ENCODE measurements around the gene STARD5. TPM values are rescaled to one million over a fixed set of nuclear protein-coding genes. Genes with fewer than 3 reads are reported as not detected.

STARD5 gene
- total RNA-seq, 4 donors from 2014 or later: 4.9 to 7.1 (median 6.1) TPM

DNA sequence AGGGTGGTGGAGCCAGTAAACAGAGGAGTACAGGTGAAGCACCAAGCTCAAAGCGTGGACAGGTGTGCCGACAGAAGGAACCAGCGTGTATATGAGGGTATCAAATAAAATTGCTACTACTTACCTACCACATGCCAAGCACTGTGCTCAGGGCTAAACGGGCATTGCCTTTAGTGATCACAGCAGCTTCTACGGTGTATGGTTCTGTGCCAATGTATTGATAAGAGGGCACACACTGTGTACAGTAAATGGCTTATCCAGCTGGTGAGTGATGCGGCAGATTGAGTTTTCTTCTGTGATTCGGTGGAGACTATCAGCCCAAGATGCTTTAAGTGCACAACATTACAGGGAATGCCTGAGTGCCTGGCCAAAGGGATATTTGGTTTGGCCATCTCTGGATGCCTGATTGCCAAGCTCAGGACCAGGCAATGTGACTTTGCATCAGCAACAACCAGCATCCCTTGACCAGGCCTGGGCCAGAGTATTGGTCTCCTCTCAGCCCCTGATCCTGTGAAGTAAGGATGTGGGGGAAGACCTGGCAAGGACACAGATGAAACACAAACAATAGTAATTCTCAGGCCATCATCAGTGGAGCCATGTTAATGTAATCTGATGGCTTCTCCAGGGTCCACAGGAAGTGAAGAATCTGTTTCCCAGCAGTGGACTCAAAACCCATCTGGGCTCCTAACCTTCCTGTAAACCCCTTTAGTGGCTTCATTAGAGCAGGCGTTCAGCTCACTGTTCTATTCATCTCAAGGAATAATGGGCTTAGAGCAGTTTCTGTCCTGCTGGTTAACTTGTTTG, 14.1 kb downstream of the STARD5 start:
- Histone ChIP-seq H3K27me3 (no peaks in the 10 kb centered on the region), H3K9me3 (no peaks in the 10 kb centered on the region), H3K36me3 (peaks cover 0 to 78% (median 11%) of the 10 kb centered on the region in 3 donors), H3K4me1 (peaks cover 0 to 31% (median 18%) of the 10 kb centered on the region in 4 donors), H3K4me3 (no peak overlapping the region), H3K27ac (peak overlapping the region in 1 of 4 donors; percentile 37)
- peak in 1 of 2 donors; percentile 8 for TF ChIP-seq EP300 (IDR thresholded peaks at IDR 0.05)
- TF ChIP-seq, protein P1, sequence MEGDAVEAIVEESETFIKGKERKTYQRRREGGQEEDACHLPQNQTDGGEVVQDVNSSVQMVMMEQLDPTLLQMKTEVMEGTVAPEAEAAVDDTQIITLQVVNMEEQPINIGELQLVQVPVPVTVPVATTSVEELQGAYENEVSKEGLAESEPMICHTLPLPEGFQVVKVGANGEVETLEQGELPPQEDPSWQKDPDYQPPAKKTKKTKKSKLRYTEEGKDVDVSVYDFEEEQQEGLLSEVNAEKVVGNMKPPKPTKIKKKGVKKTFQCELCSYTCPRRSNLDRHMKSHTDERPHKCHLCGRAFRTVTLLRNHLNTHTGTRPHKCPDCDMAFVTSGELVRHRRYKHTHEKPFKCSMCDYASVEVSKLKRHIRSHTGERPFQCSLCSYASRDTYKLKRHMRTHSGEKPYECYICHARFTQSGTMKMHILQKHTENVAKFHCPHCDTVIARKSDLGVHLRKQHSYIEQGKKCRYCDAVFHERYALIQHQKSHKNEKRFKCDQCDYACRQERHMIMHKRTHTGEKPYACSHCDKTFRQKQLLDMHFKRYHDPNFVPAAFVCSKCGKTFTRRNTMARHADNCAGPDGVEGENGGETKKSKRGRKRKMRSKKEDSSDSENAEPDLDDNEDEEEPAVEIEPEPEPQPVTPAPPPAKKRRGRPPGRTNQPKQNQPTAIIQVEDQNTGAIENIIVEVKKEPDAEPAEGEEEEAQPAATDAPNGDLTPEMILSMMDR (IDR thresholded peaks at IDR 0.05): no peak
- no peak for TF ChIP-seq POLR2A (IDR thresholded peaks at IDR 0.05)
- no peak for DNase-seq (ENCODE audit: low spot score in 2 of 2)
- WGBS, 2 donors: 90 to 94% methylated on average over 8 of the region's 8 CpGs

DNA sequence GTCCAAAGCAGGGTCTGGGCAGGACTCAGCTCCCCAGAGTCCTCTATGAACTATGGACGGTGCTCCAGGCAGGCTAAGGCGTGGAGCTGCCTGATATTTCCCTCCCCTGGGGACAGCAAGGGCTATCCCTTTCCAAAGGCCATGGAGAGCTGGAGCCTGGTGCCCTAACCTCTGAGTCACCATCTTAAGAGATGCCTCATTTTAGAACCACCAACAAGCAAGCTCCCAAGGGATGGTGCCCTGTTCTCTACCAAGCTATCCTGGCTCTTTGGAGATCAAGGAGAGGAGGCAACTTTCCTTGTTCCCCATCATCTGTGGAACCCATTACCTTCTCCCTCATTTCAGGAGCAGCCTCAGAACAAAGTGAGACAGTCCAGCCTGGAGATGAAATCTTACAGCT, 15.7 kb downstream of the STARD5 start:
- DNase-seq (ENCODE audit: low spot score in 2 of 2): no peak
- Histone ChIP-seq H3K36me3 (peaks cover 0 to 75% (median 11%) of the 10 kb centered on the region in 3 donors), H3K4me1 (peaks cover 0 to 43% (median 30%) of the 10 kb centered on the region in 4 donors), H3K4me3 (no peak overlapping the region), H3K27me3 (no peaks in the 10 kb centered on the region), H3K9me3 (no peaks in the 10 kb centered on the region), H3K27ac (peak overlapping the region in 1 of 4 donors; percentile 18)
- TF ChIP-seq EP300 (IDR thresholded peaks at IDR 0.05) (no peak), POLR2A (IDR thresholded peaks at IDR 0.05) (no peak)
- TF ChIP-seq, protein P1 (IDR thresholded peaks at IDR 0.05): no peak
- WGBS, 2 donors: 67 to 70% methylated on average over 2 of the region's 2 CpGs

DNA sequence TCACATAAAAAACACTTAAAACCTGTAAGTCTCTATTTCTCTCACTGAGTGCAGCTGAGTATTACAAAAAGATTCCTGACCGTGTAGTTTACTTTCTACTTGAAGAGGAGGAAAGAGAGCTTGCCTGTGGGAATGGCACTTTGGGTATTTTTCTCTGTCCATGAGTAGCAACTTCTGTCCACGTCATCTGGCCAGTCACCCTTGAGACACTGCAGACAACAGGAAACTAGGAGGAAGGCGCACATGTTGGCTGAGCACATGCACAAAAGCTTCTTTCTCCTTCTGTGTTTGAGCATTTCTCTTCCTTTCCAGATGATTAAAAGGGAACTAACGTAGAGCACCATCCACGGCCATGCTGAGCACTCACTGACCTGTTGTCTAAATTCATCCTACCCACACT, 19.7 kb downstream of the STARD5 start:
- peak; percentile 43 to 60 for DNase-seq (ENCODE audit: low spot score in 2 of 2)
- TF ChIP-seq POLR2A (IDR thresholded peaks at IDR 0.05) (no peak), EP300 (IDR thresholded peaks at IDR 0.05) (peak in 1 of 2 donors; percentile 72)
- TF ChIP-seq, protein P1 (IDR thresholded peaks at IDR 0.05): no peak
- peaks cover 0 to 34% (median 24%) of the 10 kb centered on the region in 4 donors for H3K4me1 ChIP-seq

DNA sequence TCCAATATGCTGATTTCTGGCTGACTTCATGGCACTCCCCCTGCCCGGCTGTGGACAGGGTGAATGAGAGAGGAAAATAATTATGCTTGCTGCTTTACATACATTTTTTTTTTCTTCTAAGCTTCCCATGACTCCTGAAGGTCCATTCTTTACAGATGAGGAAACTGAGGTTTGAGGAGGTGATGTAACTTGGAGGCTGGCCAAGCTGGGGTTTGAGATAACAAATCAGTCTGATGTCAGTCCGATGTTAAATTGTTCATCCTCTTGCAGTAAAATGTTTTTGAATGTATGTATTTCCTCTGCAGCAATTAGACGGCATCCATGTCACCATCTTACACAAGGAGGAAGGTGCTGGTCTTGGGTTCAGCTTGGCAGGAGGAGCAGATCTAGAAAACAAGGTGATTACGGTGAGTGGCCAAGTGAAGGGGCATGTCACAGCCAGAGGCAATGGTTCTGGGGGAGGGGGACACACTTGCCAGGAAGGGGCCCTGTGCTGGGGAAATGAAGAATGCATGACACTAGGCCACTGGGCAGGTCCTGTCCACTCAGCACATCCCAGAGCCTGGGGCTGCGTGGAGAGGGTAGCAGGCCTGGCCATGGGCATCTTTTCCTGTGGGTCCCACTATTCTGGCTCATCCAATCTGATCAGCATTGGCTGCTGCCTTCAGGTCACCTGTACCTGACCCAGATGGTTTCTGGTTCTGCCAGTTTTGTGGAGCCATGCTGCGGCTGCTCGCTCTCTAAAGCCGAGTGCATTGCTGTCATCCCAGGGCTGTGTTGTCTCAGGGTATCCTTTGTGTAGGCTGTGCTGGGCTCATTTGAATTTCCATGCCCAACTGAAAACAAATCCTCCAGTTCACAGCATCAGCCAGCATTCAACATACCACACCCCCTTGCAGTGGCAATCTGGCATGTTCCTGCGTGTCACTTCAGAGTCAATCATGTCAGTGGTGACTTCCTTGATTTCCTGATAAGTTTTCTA, 20.4 kb downstream of the STARD5 start:
- TF ChIP-seq, protein P1 (IDR thresholded peaks at IDR 0.05): no peak
- TF ChIP-seq POLR2A (IDR thresholded peaks at IDR 0.05) (no peak), EP300 (IDR thresholded peaks at IDR 0.05) (no peak)
- WGBS, 2 donors: 62 to 71% methylated on average over 9 of the region's 9 CpGs
- DNase-seq (ENCODE audit: low spot score in 2 of 2): no peak
- Histone ChIP-seq H3K27me3 (no peaks in the 10 kb centered on the region), H3K9me3 (no peaks in the 10 kb centered on the region), H3K27ac (peak overlapping the region in 3 of 4 donors; percentile 58 to 79 (median 76)), H3K4me3 (no peak overlapping the region), H3K4me1 (peaks cover 0 to 34% (median 24%) of the 10 kb centered on the region in 4 donors), H3K36me3 (peaks cover 0 to 77% (median 19%) of the 10 kb centered on the region in 3 donors)

More for the DNA sequence above, 19.7 kb downstream of the STARD5 start:
- WGBS, 2 donors: 46 to 52% methylated on average over 5 of the region's 5 CpGs
- Histone ChIP-seq H3K4me3 (no peak overlapping the region), H3K36me3 (peaks cover 0 to 80% (median 19%) of the 10 kb centered on the region in 3 donors), H3K27me3 (no peaks in the 10 kb centered on the region), H3K9me3 (no peaks in the 10 kb centered on the region), H3K27ac (peak overlapping the region in 3 of 4 donors; percentile 58 to 79 (median 76))

Data from tibial nerve (tissue), 4 donors.